ENCODE data around the gene MTMR1.
A peak's percentile ranks its signal among the peaks of the same experiment; 100 is the strongest.

MTMR1 gene

GRCh38 chrX:150805736-150806135 is 112.5 kb downstream of the MTMR1 start:
- DNase-seq: no peak

- no peak for DNase-seq
These were observed 113.6 kb downstream of the MTMR1 start for GRCh38 chrX:150806827-150807226.

GRCh38 chrX:150813922-150814321 is 120.7 kb downstream of the MTMR1 start:
- peak; percentile 16 for DNase-seq
